NT2/D1 (cell line): Measurements from ENCODE around the gene PNMA8A.

Source experiments
- DNase-seq: peaks from one replicate; pipeline ENCODE4 v3.0.0-alpha.2; 2011; ENCODE audit warnings: low read depth, low spot score
- H3K27me3 ChIP-seq: 2 replicates; pipeline ENCODE4 v1.6.0; 2011; ENCODE audit warnings: mild to moderate bottlenecking; ENCODE audit not compliant: insufficient read length, insufficient read depth
- H3K36me3 ChIP-seq: 2 replicates; pipeline ENCODE4 v1.6.1; 2011; ENCODE audit warnings: mild to moderate bottlenecking, low read length, mixed read lengths; ENCODE audit not compliant: insufficient read depth, insufficient read length
- H3K4me1 ChIP-seq: 2 replicates; pipeline ENCODE4 v1.5.1; 2011; ENCODE audit not compliant: insufficient read depth, insufficient read length
- H3K4me3 ChIP-seq: 2 replicates; pipeline ENCODE4 v1.5.1; 2011; ENCODE audit warnings: low read depth; ENCODE audit not compliant: insufficient read length
- H3K9ac ChIP-seq: 2 replicates; pipeline ENCODE4 v1.6.0; 2011; ENCODE audit warnings: low read depth; ENCODE audit not compliant: insufficient read length
- H3K9me3 ChIP-seq: 2 replicates; pipeline ENCODE4 v1.5.1; 2011; ENCODE audit warnings: mild to moderate bottlenecking, low read length; ENCODE audit not compliant: insufficient read depth
- SUZ12 ChIP-seq: IDR thresholded peaks from 2 replicates; pipeline ENCODE4 v1.6.1; 2011; ENCODE audit not compliant: insufficient read length, insufficient read depth; ENCODE audit errors: extremely low read depth
- YY1 ChIP-seq: IDR thresholded peaks from 2 replicates; pipeline ENCODE4 v1.6.1; 2011; ENCODE audit not compliant: insufficient read length, insufficient read depth
- ZNF274 ChIP-seq: IDR thresholded peaks from 2 replicates; pipeline ENCODE4 v1.6.1; 2011; ENCODE audit warnings: mild to moderate bottlenecking, low read depth, low read length

Gene PNMA8A

GRCh38 chr19:46431824-46432223 is 39.5 kb downstream of the PNMA8A start:
- Histone ChIP-seq H3K9ac (no peak overlapping the region), H3K4me3 (no peak overlapping the region), H3K36me3 (no peaks in the 10 kb centered on the region), H3K9me3 (no peaks in the 10 kb centered on the region), H3K4me1 (no peaks in the 10 kb centered on the region), H3K27me3 (peaks cover 31% of the 10 kb centered on the region)
- no peak for TF ChIP-seq SUZ12
- TF ChIP-seq ZNF274: no peak
- TF ChIP-seq YY1: no peak
- no peak for DNase-seq

- Histone ChIP-seq H3K27me3 (peaks cover 37% of the 10 kb centered on the region), H3K36me3 (no peaks in the 10 kb centered on the region), H3K9me3 (no peaks in the 10 kb centered on the region), H3K9ac (no peak overlapping the region), H3K4me1 (no peaks in the 10 kb centered on the region), H3K4me3 (no peak overlapping the region)
- no peak for TF ChIP-seq SUZ12
- TF ChIP-seq ZNF274: no peak
- TF ChIP-seq YY1: no peak
- no peak for DNase-seq
Measured at GRCh38 chr19:46429999-46430398, 41.4 kb downstream of the PNMA8A start.

DNA sequence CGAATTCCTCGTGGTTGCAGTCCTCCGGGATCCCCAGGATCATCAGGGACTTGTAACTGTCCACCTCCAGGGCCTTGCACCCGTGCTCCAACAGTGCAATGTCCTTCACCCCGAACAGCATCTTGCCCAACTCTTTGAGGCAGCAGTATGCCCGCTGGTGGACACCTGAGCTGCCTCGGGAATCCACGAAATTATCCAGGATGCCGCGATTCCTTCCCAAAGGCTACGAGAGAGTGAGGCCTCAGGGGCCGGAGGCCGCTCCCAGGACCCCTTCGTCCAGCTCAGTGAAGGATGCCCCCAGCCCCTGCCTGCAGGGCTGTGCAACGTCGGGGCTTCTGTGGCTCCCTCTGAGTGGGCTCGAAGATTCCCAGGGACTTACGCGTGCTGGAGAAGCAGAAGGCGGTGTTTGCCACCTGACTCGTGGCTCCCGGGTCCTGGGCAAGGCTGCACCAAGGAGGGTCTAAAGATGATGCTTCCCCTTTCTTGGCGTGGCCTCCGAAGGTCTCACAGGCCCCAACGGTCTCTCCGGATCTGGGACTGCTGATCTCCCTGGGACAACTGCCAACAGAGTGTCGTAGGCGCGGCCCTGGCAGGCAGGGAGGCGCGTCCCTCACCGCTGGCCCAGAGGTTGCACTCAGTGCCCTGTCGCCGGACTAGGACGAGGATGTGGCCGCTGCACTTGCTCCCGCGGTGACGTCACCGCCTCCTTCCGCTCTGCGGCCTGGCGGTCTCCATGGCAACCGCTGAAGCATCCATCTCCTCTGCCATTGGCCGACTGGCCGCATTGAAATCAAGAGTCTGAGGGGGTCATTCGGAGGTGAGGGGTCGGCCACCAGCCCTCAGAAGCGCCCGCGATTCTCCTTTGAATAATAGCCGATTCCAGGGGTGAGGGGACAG is 42.9 kb downstream of the PNMA8A start, which contains the start of gene PNMA8C:
TSS of gene PNMA8C (minus strand) at position 698 of the 897 bp plus-strand sequence. CDS start at position 121, 577 bp downstream.
- Histone ChIP-seq H3K36me3 (no peaks in the 10 kb centered on the region), H3K9me3 (no peaks in the 10 kb centered on the region), H3K27me3 (peaks cover 38% of the 10 kb centered on the region), H3K4me1 (no peaks in the 10 kb centered on the region), H3K4me3 (no peak within 1 kb of the TSS), H3K9ac (no peak within 1 kb of the TSS)
- no peak for TF ChIP-seq ZNF274
- TF ChIP-seq SUZ12: no peak
- no peak for DNase-seq

GRCh38 chr19:46427518-46428045 is 43.8 kb downstream of the PNMA8A start:
- Histone ChIP-seq H3K9ac (no peak overlapping the region), H3K4me1 (no peaks in the 10 kb centered on the region), H3K36me3 (no peaks in the 10 kb centered on the region), H3K4me3 (no peak overlapping the region), H3K9me3 (no peaks in the 10 kb centered on the region), H3K27me3 (peaks cover 38% of the 10 kb centered on the region)
- TF ChIP-seq ZNF274: no peak
- no peak for TF ChIP-seq SUZ12
- no peak for TF ChIP-seq YY1
- DNase-seq: no peak

- H3K9ac ChIP-seq: peak overlapping the region; percentile 70
- no peaks in the 10 kb centered on the region for H3K4me1 ChIP-seq
- H3K27me3 ChIP-seq: peaks cover 38% of the 10 kb centered on the region
- DNase-seq: peak; percentile 57
- peak overlapping the region; percentile 69 for H3K4me3 ChIP-seq
- H3K9me3 ChIP-seq: no peaks in the 10 kb centered on the region
- no peaks in the 10 kb centered on the region for H3K36me3 ChIP-seq
- TF ChIP-seq YY1: no peak
- no peak for TF ChIP-seq ZNF274
- no peak for TF ChIP-seq SUZ12
Measured at GRCh38 chr19:46426506-46427162, 44.7 kb downstream of the PNMA8A start.

- Histone ChIP-seq H3K27me3 (peaks cover 38% of the 10 kb centered on the region), H3K36me3 (no peaks in the 10 kb centered on the region), H3K9me3 (no peaks in the 10 kb centered on the region), H3K4me1 (no peaks in the 10 kb centered on the region), H3K9ac (peak overlapping the region; percentile 70), H3K4me3 (peak overlapping the region; percentile 69)
- TF ChIP-seq ZNF274 (no peak), SUZ12 (no peak), YY1 (no peak)
- DNase-seq: no peak
Measured at GRCh38 chr19:46426035-46426505, 45.3 kb downstream of the PNMA8A start.

- Histone ChIP-seq H3K9ac (no peak overlapping the region), H3K27me3 (peaks cover 21% of the 10 kb centered on the region), H3K4me1 (no peaks in the 10 kb centered on the region), H3K4me3 (no peak overlapping the region), H3K36me3 (no peaks in the 10 kb centered on the region), H3K9me3 (no peaks in the 10 kb centered on the region)
- DNase-seq: no peak
- TF ChIP-seq YY1 (no peak), SUZ12 (no peak)
Measured at GRCh38 chr19:46423188-46423587, 48.2 kb downstream of the PNMA8A start.
